ENCODE measurements around the gene AFG1L.
"Not testable (repeated sequence)": the region's sequence is repeated elsewhere in the genome, so short reads cannot be mapped to it uniquely, and the experiment has no call there.

Gene AFG1L

GRCh38 chr6:108531332-108531731, 236.5 kb downstream of the AFG1L start:
- Histone ChIP-seq H3K9ac (ENCODE audit: low read depth, low read length) (no peak overlapping the region), H3K4me1 (ENCODE audit: insufficient read depth, low read length) (no peaks in the 10 kb centered on the region), H3K9me3 (ENCODE audit: control insufficient read depth, insufficient read depth, low read length) (no peaks in the 10 kb centered on the region), H3K36me3 (ENCODE audit: insufficient read depth, low read length) (no peaks in the 10 kb centered on the region)

GRCh38 chr6:108535114-108535742, 240.4 kb downstream of the AFG1L start:
- H3K9me3 ChIP-seq (ENCODE audit: control insufficient read depth, insufficient read depth, low read length) = no peaks in the 10 kb centered on the region
- no peak overlapping the region for H3K9ac ChIP-seq (ENCODE audit: low read depth, low read length)
- H3K36me3 ChIP-seq (ENCODE audit: insufficient read depth, low read length) = no peaks in the 10 kb centered on the region
- H3K4me1 ChIP-seq (ENCODE audit: insufficient read depth, low read length) = no peaks in the 10 kb centered on the region

GRCh38 chr6:108535920-108536535, 241.2 kb downstream of the AFG1L start:
- not testable (repeated sequence) for H3K9me3 ChIP-seq (ENCODE audit: control insufficient read depth, insufficient read depth, low read length); H3K9ac ChIP-seq (ENCODE audit: low read depth, low read length); H3K4me1 ChIP-seq (ENCODE audit: insufficient read depth, low read length); H3K36me3 ChIP-seq (ENCODE audit: insufficient read depth, low read length)

DNA sequence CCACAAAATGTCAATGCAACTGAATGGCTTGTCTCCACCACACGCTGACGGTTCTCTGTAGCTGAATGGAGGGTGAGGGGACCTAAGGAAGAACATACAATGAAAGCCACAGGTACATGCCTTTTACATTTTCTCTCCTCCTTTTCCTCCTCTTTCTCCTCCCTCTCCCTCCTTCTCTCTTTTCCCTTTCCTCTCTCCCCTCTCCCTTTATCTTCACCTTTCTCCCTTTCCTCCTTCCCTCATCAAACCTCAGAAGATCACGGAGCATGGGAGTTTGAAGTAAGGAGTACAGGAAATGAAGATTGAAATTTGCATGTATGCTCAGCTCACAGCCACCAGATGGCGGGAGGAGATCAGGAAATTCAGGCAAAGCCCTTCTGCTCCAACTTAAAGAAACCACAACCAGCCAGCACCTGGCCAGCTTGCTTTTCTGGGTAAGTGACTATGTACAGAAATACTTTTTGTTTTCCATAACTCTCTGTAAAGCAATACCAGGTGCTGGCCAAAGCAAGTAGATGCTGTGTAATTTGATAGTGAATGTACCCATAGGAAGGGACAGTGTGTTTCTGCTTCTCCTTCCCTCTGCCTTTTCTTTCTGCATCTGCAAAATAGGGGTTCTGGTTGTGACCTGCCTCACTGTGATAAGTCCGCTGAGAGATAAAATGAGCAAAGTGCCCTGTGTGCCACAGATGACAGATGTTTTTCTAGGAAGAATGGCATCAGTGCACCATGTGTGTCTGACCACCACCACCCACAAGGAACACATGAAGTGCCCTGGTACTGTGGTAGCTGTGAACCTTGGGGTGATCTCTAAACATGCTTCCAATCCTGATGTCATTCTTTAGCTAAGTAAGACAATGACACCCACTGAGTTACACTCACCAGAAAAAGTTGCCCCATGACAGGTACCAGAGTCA, 247.2 kb downstream of the AFG1L start:
- H3K9ac ChIP-seq (ENCODE audit: low read depth, low read length) = peak overlapping the region; percentile 33; the same call in 1 of the 2 replicates
- H3K36me3 ChIP-seq (ENCODE audit: insufficient read depth, low read length) = no peaks in the 10 kb centered on the region
- no peaks in the 10 kb centered on the region for H3K9me3 ChIP-seq (ENCODE audit: control insufficient read depth, insufficient read depth, low read length)
- no peaks in the 10 kb centered on the region for H3K4me1 ChIP-seq (ENCODE audit: insufficient read depth, low read length)

GRCh38 chr6:108543175-108543940, 248.5 kb downstream of the AFG1L start:
- no peak overlapping the region for H3K9ac ChIP-seq (ENCODE audit: low read depth, low read length)
- H3K9me3 ChIP-seq (ENCODE audit: control insufficient read depth, insufficient read depth, low read length) = no peaks in the 10 kb centered on the region
- H3K36me3 ChIP-seq (ENCODE audit: insufficient read depth, low read length) = no peaks in the 10 kb centered on the region
- H3K4me1 ChIP-seq (ENCODE audit: insufficient read depth, low read length) = no peaks in the 10 kb centered on the region

DNA sequence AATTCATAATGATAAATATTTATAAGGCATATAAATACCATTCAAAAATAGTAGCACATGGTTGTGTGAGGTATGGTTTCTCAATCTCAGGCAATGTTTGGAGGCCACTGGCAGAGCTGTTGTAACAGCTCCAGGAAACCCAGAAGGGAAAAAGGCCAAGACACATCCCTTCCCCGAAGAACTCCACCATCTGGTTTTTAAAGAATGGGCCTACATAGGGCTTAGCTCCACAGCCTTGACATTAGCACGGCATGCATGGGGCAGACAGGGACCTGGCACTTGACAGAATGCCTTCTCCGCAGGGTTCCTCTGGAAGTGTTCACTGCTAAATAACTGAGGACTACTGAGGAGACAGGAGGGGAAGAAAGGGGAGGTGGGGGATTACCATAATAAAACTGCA, 249.8 kb downstream of the AFG1L start:
- Histone ChIP-seq H3K36me3 (ENCODE audit: insufficient read depth, low read length) (no peaks in the 10 kb centered on the region), H3K4me1 (ENCODE audit: insufficient read depth, low read length) (no peaks in the 10 kb centered on the region), H3K9ac (ENCODE audit: low read depth, low read length) (no peak overlapping the region), H3K9me3 (ENCODE audit: control insufficient read depth, insufficient read depth, low read length) (no peaks in the 10 kb centered on the region)

GRCh38 chr6:108546079-108547049, 251.5 kb downstream of the AFG1L start:
- Histone ChIP-seq H3K9ac (ENCODE audit: low read depth, low read length) (no peak overlapping the region), H3K36me3 (ENCODE audit: insufficient read depth, low read length) (no peaks in the 10 kb centered on the region), H3K4me1 (ENCODE audit: insufficient read depth, low read length) (no peaks in the 10 kb centered on the region), H3K9me3 (ENCODE audit: control insufficient read depth, insufficient read depth, low read length) (no peaks in the 10 kb centered on the region)

DNA sequence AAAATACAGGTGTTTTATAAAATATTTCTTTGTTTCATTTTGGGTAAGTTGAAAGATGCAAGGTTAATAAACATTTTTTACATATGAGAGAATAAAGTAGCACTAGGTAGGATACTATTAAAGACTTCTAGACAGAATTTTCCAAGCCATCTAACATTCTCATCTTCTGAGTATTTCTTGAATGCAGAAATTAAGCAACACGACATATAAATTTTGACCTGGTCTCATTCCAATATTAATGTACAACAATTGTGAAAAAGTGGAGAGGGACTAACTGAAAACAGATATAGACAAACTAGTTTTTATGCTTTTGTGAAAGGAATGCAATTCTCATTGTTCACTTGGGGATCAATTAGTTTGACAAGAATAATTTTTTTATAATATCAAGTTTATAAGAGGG, 254.4 kb downstream of the AFG1L start:
- no peak overlapping the region for H3K9ac ChIP-seq (ENCODE audit: low read depth, low read length)
- no peaks in the 10 kb centered on the region for H3K36me3 ChIP-seq (ENCODE audit: insufficient read depth, low read length)
- no peaks in the 10 kb centered on the region for H3K9me3 ChIP-seq (ENCODE audit: control insufficient read depth, insufficient read depth, low read length)
- H3K4me1 ChIP-seq (ENCODE audit: insufficient read depth, low read length) = no peaks in the 10 kb centered on the region

GRCh38 chr6:108549741-108550140, 254.9 kb downstream of the AFG1L start:
- H3K9me3 ChIP-seq (ENCODE audit: control insufficient read depth, insufficient read depth, low read length) = no peaks in the 10 kb centered on the region
- H3K4me1 ChIP-seq (ENCODE audit: insufficient read depth, low read length) = no peaks in the 10 kb centered on the region

GRCh38 chr6:108550256-108550655, 255.4 kb downstream of the AFG1L start:
- Histone ChIP-seq H3K9ac (ENCODE audit: low read depth, low read length) (no peak overlapping the region), H3K9me3 (ENCODE audit: control insufficient read depth, insufficient read depth, low read length) (no peaks in the 10 kb centered on the region), H3K36me3 (ENCODE audit: insufficient read depth, low read length) (no peaks in the 10 kb centered on the region), H3K4me1 (ENCODE audit: insufficient read depth, low read length) (no peaks in the 10 kb centered on the region)

More at GRCh38 chr6:108549741-108550140, 254.9 kb downstream of the AFG1L start:
- Histone ChIP-seq H3K36me3 (ENCODE audit: insufficient read depth, low read length) (no peaks in the 10 kb centered on the region), H3K9ac (ENCODE audit: low read depth, low read length) (no peak overlapping the region)

DNA sequence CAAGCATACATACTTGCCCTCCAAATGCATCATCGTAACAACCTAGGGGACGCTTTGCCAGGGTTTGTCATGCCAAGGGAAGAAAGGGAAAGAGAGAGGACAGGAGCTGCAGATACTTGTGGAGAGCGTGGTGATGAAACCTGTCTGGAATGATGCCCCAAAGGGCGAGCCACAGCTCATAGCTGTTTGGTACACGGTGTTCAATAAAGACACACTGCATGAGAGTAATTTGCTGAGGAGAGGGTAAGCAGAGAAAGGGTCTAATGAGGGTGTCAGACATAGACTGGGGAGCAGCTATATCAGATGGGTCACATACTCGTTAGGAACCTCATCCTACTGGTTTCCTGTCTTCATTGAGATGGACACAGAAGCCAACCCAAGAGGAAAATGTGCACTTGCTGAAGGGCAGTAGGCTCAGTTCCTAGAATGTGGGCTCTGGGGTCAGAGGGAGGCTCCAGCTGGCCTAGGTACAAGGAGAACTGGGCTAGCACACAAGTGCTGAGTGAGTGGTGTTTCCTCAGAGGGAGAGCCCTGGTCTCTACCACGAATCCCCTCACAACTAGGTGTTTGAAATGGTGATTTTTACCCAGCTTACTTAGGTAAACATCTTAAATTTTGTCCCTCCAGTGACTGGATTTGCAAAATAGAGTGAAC, 260.7 kb downstream of the AFG1L start:
- Histone ChIP-seq H3K36me3 (ENCODE audit: insufficient read depth, low read length) (no peaks in the 10 kb centered on the region), H3K9me3 (ENCODE audit: control insufficient read depth, insufficient read depth, low read length) (no peaks in the 10 kb centered on the region), H3K4me1 (ENCODE audit: insufficient read depth, low read length) (no peaks in the 10 kb centered on the region), H3K9ac (ENCODE audit: low read depth, low read length) (no peak overlapping the region)

- Histone ChIP-seq H3K4me1 (ENCODE audit: insufficient read depth, low read length) (no peaks in the 10 kb centered on the region), H3K36me3 (ENCODE audit: insufficient read depth, low read length) (no peaks in the 10 kb centered on the region), H3K9me3 (ENCODE audit: control insufficient read depth, insufficient read depth, low read length) (no peaks in the 10 kb centered on the region), H3K9ac (ENCODE audit: low read depth, low read length) (no peak overlapping the region)
Measured at GRCh38 chr6:108556250-108556649, 261.4 kb downstream of the AFG1L start.

- no peaks in the 10 kb centered on the region for H3K9me3 ChIP-seq (ENCODE audit: control insufficient read depth, insufficient read depth, low read length)
- no peaks in the 10 kb centered on the region for H3K36me3 ChIP-seq (ENCODE audit: insufficient read depth, low read length)
- H3K9ac ChIP-seq (ENCODE audit: low read depth, low read length) = peak overlapping the region; percentile 54
- H3K4me1 ChIP-seq (ENCODE audit: insufficient read depth, low read length) = no peaks in the 10 kb centered on the region
Measured at GRCh38 chr6:108556866-108557493, 262.1 kb downstream of the AFG1L start.
